SK-N-SH (cell line): ENCODE data around the gene RTF2.

Source experiments
- CTCF ChIP-seq: fragments of 200-600 bp; sonication (generic); IDR thresholded peaks from 2 replicates; pipeline ENCODE4 v1.6.1; 2017; ENCODE audit warnings: antibody characterized with exemption, mild to moderate bottlenecking, moderate library complexity
- RAD21 ChIP-seq: IDR thresholded peaks from 2 replicates; pipeline ENCODE4 v1.6.1; 2012; ENCODE audit warnings: mild to moderate bottlenecking, low read length
- SIN3A ChIP-seq: IDR thresholded peaks from 2 replicates; pipeline ENCODE4 v1.6.1; 2012; ENCODE audit warnings: low read depth, mild to moderate bottlenecking, low read length, moderate library complexity, borderline replicate concordance

DNA sequence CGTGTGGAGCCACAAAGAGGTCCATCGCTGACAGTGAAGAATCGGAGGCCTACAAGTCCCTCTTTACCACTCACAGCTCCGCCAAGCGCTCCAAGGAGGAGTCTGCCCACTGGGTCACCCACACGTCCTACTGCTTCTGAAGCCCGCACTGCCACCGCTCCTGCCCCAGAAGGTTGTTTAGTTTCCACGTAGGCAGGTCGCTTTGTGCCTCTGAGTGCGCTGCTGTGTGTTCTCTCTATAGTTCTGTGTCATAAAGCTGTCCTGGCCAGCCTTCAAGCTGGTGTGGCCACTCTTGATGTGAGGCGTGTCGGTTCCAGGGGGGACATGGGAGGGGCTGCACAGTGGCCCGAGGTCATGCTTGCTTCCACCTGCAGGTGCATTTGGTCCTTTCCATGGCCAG lies 49.7 kb downstream of the RTF2 start:
- no peak for TF ChIP-seq CTCF
- no peak for TF ChIP-seq RAD21
- no peak for TF ChIP-seq SIN3A
